CD8-positive, alpha-beta memory T cell (primary cell): ENCODE results near the gene ZSWIM3. TPM values are rescaled to one million over a fixed set of nuclear protein-coding genes. Genes with fewer than 3 reads are reported as not detected.
"Not testable (repeated sequence)": the region's sequence is repeated elsewhere in the genome, so short reads cannot be mapped to it uniquely, and the experiment has no call there.

ENCODE experiments used
- CTCF ChIA-PET: fragments of 350-600 bp; sonication (Branson Sonifier 250); formaldehyde crosslinking; loops from one replicate; lab custom pipeline; 2021; ENCODE audit warnings: antibody characterized with exemption; lab: Charles Lee
- POLR2A ChIA-PET: fragments of 350-600 bp; sonication (Branson Sonifier 250); formaldehyde crosslinking; loops from one replicate; lab custom pipeline; 2021; ENCODE audit warnings: antibody characterized with exemption; lab: Charles Lee
- DNase-seq, 5 donors: peaks; one replicate each; pipeline versions ENCODE4 v3.0.0 to v3.0.0-alpha.2; 2020 to 2022; ENCODE audit warnings: mixed read lengths in 1 of 5
- H3K27ac ChIP-seq: one replicate; pipeline ENCODE4 v1.7.0; 2013; ENCODE audit warnings: low read depth, mild to moderate bottlenecking, low read length, moderate library complexity
- H3K27me3 ChIP-seq: 2 replicates; pipeline ENCODE4 v1.7.0; 2013; ENCODE audit warnings: low read length, mild to moderate bottlenecking; ENCODE audit not compliant: insufficient read depth, poor library complexity, severe bottlenecking
- H3K36me3 ChIP-seq: 2 replicates; pipeline ENCODE4 v1.7.0; 2013; ENCODE audit warnings: mild to moderate bottlenecking, low read length, moderate library complexity; ENCODE audit not compliant: insufficient read depth
- H3K4me1 ChIP-seq: 2 replicates; pipeline ENCODE4 v1.7.0; 2013; ENCODE audit warnings: mild to moderate bottlenecking, low read length, moderate library complexity; ENCODE audit not compliant: insufficient read depth
- H3K4me3 ChIP-seq: 2 replicates; pipeline ENCODE4 v1.7.0; 2013; ENCODE audit warnings: mild to moderate bottlenecking, low read length
- H3K9me3 ChIP-seq: 2 replicates; pipeline ENCODE4 v1.7.0; 2013; ENCODE audit warnings: mild to moderate bottlenecking, low read length
- H3K27ac Mint-ChIP-seq, 8 donors: one replicate each; pipeline ENCODE4 v1.8.0; 2020 to 2021; ENCODE audit warnings: mixed read lengths in 8 of 8, mild to moderate bottlenecking in 6 of 8, inconsistent platforms in 3 of 8, moderate library complexity in 3 of 8
- H3K27me3 Mint-ChIP-seq, 2 donors: one replicate each; pipeline ENCODE4 v1.8.0; 2020 to 2021; ENCODE audit warnings: mixed read lengths in 2 of 2, mild to moderate bottlenecking in 1 of 2, moderate library complexity in 1 of 2
- H3K36me3 Mint-ChIP-seq, 3 donors: one replicate each; pipeline ENCODE4 v1.8.0; 2020 to 2021; ENCODE audit warnings: mixed read lengths in 3 of 3, inconsistent platforms in 1 of 3, mild to moderate bottlenecking in 1 of 3
- H3K4me1 Mint-ChIP-seq, 3 donors: one replicate each; pipeline ENCODE4 v1.8.0; 2020 to 2021; ENCODE audit warnings: mixed read lengths in 3 of 3, inconsistent platforms in 1 of 3, mild to moderate bottlenecking in 1 of 3
- H3K4me3 Mint-ChIP-seq, 7 donors: one replicate each; pipeline ENCODE4 v1.8.0; 2020 to 2021; ENCODE audit warnings: mixed read lengths in 7 of 7, mild to moderate bottlenecking in 6 of 7, moderate library complexity in 4 of 7, inconsistent platforms in 2 of 7
- H3K9me3 Mint-ChIP-seq, 5 donors: one replicate each; pipeline ENCODE4 v1.8.0; 2020 to 2022; ENCODE audit warnings: mixed read lengths in 5 of 5, mild to moderate bottlenecking in 3 of 5, moderate library complexity in 2 of 5, inconsistent platforms in 1 of 5
- polyA plus RNA-seq: library from polyadenylated mRNA; unstranded; fragments of 300-500 nt; fragmentation: Illumina TruSeq; gene quantifications from one replicate; pipeline ENCODE4 v1.2.3, GENCODE V29; 2021
- total RNA-seq, 2 experiments: library from RNA; stranded (reverse); gene quantifications; one replicate each; pipeline ENCODE4 v1.2.3, GENCODE V29; 2021

The ZSWIM3 gene
- total and polyA plus RNA-seq, 3 experiments from 2014 or later: 2.0 to 6.5 (median 5.9) TPM

DNA sequence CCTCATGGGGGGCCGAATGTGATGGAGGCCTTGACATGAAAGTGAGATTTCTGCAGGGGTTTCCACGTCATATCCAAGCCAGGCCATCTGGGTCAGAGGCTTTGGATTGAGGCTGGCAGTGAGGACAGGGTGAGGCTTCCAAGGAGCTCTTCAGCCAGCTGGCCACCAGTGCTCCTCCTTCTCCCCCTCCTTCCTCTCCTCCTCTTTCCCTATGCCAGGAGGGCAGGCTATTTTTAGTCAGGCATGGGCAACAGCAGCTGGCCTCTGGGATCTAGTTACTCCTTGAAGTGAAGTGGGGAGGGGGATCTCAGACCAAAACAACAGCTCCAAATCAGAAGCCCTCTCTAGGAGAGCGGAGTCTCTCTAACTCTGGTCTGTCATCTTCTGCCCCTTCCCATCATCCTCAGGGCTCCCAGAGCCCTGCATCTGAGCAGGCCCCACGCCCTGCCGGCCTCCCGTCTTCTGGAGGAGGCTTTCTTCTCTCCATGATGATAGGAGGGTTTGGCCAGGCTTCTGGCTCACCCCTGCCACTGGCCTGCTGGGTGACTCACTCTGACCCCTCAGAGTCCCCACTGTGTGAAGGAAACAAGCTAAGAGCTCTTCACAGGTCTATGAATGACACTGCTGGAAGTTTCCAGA is 30.9 kb upstream of the ZSWIM3 start:
- peaks cover 13 to 34% of the 10 kb centered on the region in 2 donors for H3K27me3 Mint-ChIP-seq
- peaks cover 10 to 27% (median 12%) of the 10 kb centered on the region in 3 donors for H3K4me1 Mint-ChIP-seq
- H3K27ac Mint-ChIP-seq: no peak overlapping the region
- H3K36me3 ChIP-seq: no peaks in the 10 kb centered on the region
- CTCF ChIA-PET: interaction anchor here (1.5 to 1.8 kb wide), 2 partner anchors 13 to 136 kb away, joined by 3 to 4 read pairs; no protein-coding TSS in a partner anchor
- H3K9me3 ChIP-seq: no peaks in the 10 kb centered on the region
- H3K4me3 ChIP-seq: no peak overlapping the region
- no peak overlapping the region for H3K27ac ChIP-seq
- H3K4me3 Mint-ChIP-seq: no peak overlapping the region
- DNase-seq: no peak
- H3K9me3 Mint-ChIP-seq: no peaks in the 10 kb centered on the region
- POLR2A ChIA-PET: no interaction called here
- no peaks in the 10 kb centered on the region for H3K36me3 Mint-ChIP-seq
- H3K4me1 ChIP-seq: no peaks in the 10 kb centered on the region
- peaks cover 13% of the 10 kb centered on the region for H3K27me3 ChIP-seq

DNA sequence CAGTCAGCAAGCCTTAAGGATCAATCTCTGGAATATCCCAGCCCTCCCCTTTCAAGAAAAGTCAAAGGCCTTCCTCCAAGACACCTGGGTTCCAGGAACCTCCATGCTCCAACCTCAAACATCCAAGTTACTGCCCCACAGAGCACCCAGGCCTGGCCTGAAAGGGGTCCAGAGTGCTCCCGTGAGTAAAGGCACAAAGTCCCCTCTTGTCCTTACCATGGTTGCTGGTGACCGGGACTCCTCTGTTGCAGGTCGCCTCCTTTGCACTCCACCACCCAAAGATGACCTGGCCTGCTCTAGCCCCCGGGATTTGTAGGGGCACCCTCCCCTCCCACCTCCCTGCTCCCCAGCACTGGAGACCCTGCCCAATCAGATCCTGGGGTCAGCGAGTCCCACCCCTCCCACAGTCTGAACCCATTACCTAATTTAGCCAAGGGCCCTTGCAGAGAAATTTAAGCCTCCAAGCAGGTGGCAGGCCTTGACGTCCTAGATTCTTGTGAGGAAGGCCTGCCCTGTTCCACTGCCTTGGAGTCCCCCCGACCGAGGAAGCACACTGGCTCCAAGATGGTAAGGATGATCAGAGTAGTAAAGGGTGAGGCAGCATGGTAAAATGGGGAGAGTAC is 30.3 kb upstream of the ZSWIM3 start, which contains the start of gene TNNC2:
TNNC2 (minus strand) TSS at position 283 of the 623 bp plus-strand sequence; CDS start at position 219, 64 bp downstream.
- POLR2A ChIA-PET: no interaction called here
- peaks cover 13% of the 10 kb centered on the region for H3K27me3 ChIP-seq
- Mint-ChIP-seq H3K4me1 (peaks cover 10 to 27% (median 12%) of the 10 kb centered on the region in 3 donors), H3K27ac (no peak within 1 kb of the TSS), H3K9me3 (no peaks in the 10 kb centered on the region), H3K27me3 (peaks cover 13 to 30% of the 10 kb centered on the region in 2 donors), H3K36me3 (no peaks in the 10 kb centered on the region), H3K4me3 (peak within 1 kb of the TSS in 1 of 7 donors; percentile 19)
- no peak within 1 kb of the TSS for H3K27ac ChIP-seq
- no peak within 1 kb of the TSS for H3K4me3 ChIP-seq
- DNase-seq: no peak
- CTCF ChIA-PET: interaction anchor here (1.5 kb wide), 1 partner anchor 14 kb away, joined by 3 read pairs; no protein-coding TSS in a partner anchor
- no peaks in the 10 kb centered on the region for H3K9me3 ChIP-seq
- no peaks in the 10 kb centered on the region for H3K4me1 ChIP-seq
- no peaks in the 10 kb centered on the region for H3K36me3 ChIP-seq

DNA sequence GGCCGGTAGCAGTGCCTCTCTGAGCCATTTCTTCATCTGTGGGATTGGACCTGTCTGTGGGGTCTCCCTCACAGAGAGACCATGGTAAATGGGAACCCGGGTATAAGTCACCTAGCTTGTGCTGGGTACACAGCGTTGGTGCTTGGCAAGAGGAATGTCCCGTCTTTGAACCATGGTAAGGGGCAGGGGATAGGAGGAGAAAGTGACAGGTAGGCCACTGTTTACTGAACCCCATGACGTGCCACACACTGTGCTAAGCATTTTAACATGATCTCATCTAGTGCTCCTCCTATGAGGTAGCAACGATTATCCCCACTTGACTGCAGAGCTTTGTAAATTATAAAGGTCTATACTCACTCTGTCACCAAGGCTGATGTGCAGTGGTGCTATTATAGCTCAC is 29.7 kb upstream of the ZSWIM3 start:
- DNase-seq: no peak
- Mint-ChIP-seq H3K27ac (no peak overlapping the region), H3K4me1 (peaks cover 10 to 23% (median 12%) of the 10 kb centered on the region in 3 donors), H3K9me3 (no peaks in the 10 kb centered on the region), H3K36me3 (no peaks in the 10 kb centered on the region), H3K27me3 (peaks cover 13 to 25% of the 10 kb centered on the region in 2 donors), H3K4me3 (peak overlapping the region in 1 of 7 donors; percentile 19)
- no peak overlapping the region for H3K27ac ChIP-seq
- CTCF ChIA-PET: no interaction called here
- H3K27me3 ChIP-seq: peaks cover 13% of the 10 kb centered on the region
- H3K4me1 ChIP-seq: no peaks in the 10 kb centered on the region
- POLR2A ChIA-PET: interaction anchor here (0.6 kb wide), 1 partner anchor 57 kb away, joined by 3 read pairs; no protein-coding TSS in a partner anchor
- H3K4me3 ChIP-seq: no peak overlapping the region
- H3K9me3 ChIP-seq: no peaks in the 10 kb centered on the region
- no peaks in the 10 kb centered on the region for H3K36me3 ChIP-seq

DNA sequence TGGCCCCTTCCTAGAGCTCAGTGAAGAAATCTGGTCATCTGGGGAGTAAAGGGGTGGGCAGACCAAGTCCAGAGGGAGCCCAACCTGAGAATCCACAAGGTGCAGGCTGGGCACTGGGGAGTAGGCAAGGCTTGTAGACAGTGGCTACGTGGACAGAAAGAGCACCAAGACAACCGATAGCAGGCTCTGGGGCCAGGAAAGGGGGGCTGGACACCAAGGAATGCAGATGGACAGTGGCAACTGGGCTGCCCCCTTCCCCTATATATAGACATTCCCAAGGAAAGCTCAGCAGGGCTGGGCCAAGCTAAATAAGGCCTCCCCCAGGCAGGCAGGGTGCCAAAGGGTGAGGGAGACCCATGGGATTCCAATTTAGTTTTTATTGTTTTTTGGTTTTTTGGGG is 28.8 kb upstream of the ZSWIM3 start:
- ChIA-PET POLR2A (no interaction called here), CTCF (interaction anchor here (0.8 kb wide), 1 partner anchor 13 kb away, joined by 3 read pairs; no protein-coding TSS in a partner anchor)

DNA sequence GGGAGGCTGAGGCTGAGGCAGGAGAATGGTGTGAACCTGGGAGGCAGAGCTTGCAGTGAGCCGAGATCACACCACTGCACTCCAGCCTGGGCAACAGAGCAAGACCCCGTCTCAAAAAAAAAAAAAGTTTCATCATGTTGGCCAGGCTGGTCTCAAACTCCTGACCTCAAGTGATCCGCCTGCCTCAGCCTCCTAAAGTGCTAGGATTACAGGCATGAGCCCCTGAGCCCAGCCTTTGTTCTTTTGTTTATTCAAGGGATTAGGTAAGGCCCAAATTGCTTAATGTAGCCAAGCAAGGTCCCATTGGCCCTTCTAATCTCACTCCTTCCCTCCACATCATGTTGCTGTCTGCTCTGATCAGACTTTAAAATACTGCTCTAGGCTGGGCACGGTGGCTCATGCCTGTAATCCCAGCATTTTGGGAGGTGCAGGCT is 27.7 kb upstream of the ZSWIM3 start:
- H3K9me3 ChIP-seq, H3K36me3 Mint-ChIP-seq, H3K4me3 Mint-ChIP-seq, H3K27ac Mint-ChIP-seq, H3K36me3 ChIP-seq, CTCF ChIA-PET, H3K27me3 Mint-ChIP-seq, DNase-seq, H3K27me3 ChIP-seq, H3K4me3 ChIP-seq, H3K4me1 ChIP-seq, POLR2A ChIA-PET, H3K9me3 Mint-ChIP-seq, H3K27ac ChIP-seq: not testable (repeated sequence)
- peaks cover 9 to 17% (median 10%) of the 10 kb centered on the region in 3 donors for H3K4me1 Mint-ChIP-seq

More for the DNA sequence above, 28.8 kb upstream of the ZSWIM3 start:
- Histone ChIP-seq H3K27ac (no peak overlapping the region), H3K27me3 (peaks cover 8% of the 10 kb centered on the region), H3K9me3 (no peaks in the 10 kb centered on the region), H3K36me3 (no peaks in the 10 kb centered on the region), H3K4me3 (no peak overlapping the region), H3K4me1 (no peaks in the 10 kb centered on the region)
- Mint-ChIP-seq H3K4me3 (no peak overlapping the region), H3K27ac (peak overlapping the region in 1 of 8 donors; percentile 80), H3K27me3 (peaks cover 10 to 16% of the 10 kb centered on the region in 2 donors), H3K9me3 (no peaks in the 10 kb centered on the region), H3K36me3 (no peaks in the 10 kb centered on the region), H3K4me1 (peaks cover 15 to 22% (median 17%) of the 10 kb centered on the region in 3 donors)
- no peak for DNase-seq

DNA sequence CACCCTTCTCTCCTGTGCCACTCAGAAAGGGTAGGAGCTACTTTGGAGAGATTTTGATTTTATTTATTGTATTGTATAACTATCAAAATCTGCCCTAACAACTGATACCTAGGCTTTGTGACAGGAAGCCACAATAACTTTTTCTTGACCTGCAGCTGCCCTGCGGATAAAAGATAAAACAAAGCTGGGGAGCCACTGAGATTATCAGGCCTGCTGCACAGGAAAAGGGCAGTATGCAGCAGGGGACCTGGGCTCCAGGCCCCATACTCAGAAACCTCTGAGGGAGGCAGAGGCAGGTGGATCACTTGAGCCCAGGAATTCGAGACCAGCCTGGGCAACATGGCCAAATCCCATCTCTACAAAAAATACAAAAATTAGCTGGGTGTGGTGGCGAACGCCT is 24.8 kb upstream of the ZSWIM3 start:
- no peaks in the 10 kb centered on the region for H3K9me3 Mint-ChIP-seq
- H3K4me1 Mint-ChIP-seq: peaks cover 9 to 20% (median 17%) of the 10 kb centered on the region in 3 donors
- ChIA-PET CTCF (interaction anchor here (1.4 kb wide), 1 partner anchor 9 kb away, joined by 3 read pairs; no protein-coding TSS in a partner anchor), POLR2A (interaction anchor here (1.5 kb wide), 1 partner anchor 102 kb away, joined by 5 read pairs; no protein-coding TSS in a partner anchor)
- no peak overlapping the region for H3K27ac ChIP-seq
- no peak overlapping the region for H3K4me3 ChIP-seq
- peak overlapping the region; percentile 8 to 89 (median 80) for H3K4me3 Mint-ChIP-seq
- peak overlapping the region in 1 of 8 donors; percentile 58 for H3K27ac Mint-ChIP-seq
- peaks cover 0 to 3% of the 10 kb centered on the region in 2 donors for H3K27me3 Mint-ChIP-seq
- no peaks in the 10 kb centered on the region for H3K4me1 ChIP-seq
- H3K36me3 Mint-ChIP-seq: peaks cover 0 to 1% (median 0%) of the 10 kb centered on the region in 3 donors
- DNase-seq: no peak
- H3K9me3 ChIP-seq: no peaks in the 10 kb centered on the region
- no peaks in the 10 kb centered on the region for H3K36me3 ChIP-seq
- H3K27me3 ChIP-seq: no peaks in the 10 kb centered on the region

DNA sequence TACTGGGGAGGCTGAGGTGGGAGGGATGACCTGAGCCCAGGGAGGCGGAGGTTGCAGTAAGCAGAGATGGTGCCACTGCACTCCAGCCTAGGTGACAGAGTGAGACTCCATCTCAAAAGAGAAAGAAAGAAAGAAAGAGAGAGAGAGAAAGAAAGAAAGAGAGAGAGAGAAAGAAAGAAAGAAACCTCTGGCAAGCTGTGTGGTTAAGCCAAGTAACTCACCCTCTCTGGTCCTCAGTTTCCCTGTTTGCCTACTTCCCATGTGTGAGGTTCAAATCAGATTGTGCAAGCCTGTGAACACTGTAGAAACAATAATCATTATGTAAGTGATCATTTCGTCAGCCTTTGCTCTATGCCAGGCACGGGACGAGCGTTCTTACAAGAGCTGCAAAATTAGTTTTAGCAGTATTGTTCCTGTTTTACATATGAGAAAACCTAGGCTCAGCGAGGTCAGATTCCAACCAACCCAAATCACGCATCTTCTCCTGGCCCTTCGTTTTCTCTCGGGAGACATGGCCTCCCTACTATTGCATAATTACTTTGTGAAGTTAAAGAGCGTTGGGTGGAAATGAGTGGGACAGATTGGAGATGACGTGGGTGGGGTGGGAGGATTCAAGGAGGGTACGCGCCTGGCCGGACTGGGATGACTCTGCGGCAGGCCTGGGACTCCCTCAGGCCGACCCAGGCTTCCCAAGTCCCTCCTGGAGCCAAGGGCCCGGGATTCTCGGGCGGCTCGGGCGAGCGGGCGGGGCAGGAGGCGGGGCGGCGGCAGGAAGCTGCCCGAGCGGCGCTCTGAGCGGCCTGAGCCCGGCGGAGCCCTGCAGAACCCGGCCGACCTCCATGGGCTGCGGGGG is 24.2 kb upstream of the ZSWIM3 start, which contains the start of gene SNX21:
SNX21 (plus strand) TSS at position 770 of the 853 bp plus-strand sequence. CDS start 121 bp downstream, outside the sequence.
- Histone ChIP-seq H3K27me3 (no peaks in the 10 kb centered on the region), H3K27ac (no peak within 1 kb of the TSS), H3K4me3 (peak within 1 kb of the TSS; percentile 64), H3K4me1 (no peaks in the 10 kb centered on the region), H3K9me3 (no peaks in the 10 kb centered on the region), H3K36me3 (no peaks in the 10 kb centered on the region)
- Mint-ChIP-seq H3K36me3 (peaks cover 0 to 1% (median 0%) of the 10 kb centered on the region in 3 donors), H3K27me3 (peaks cover 0 to 3% of the 10 kb centered on the region in 2 donors), H3K4me3 (peak within 1 kb of the TSS; percentile 64 to 89 (median 82)), H3K4me1 (peaks cover 9 to 20% (median 17%) of the 10 kb centered on the region in 3 donors), H3K27ac (peak within 1 kb of the TSS in 7 of 8 donors; percentile 55 to 87 (median 69)), H3K9me3 (no peaks in the 10 kb centered on the region)
- ChIA-PET CTCF (interaction anchor here (1.6 kb wide), 1 partner anchor 9 kb away, joined by 4 read pairs; no protein-coding TSS in a partner anchor), POLR2A (interaction anchor here (1.1 to 1.6 kb wide), 4 partner anchors 9 to 102 kb away, joined by 3 to 5 read pairs (median 4); partner anchors contain the start of gene ZSWIM1)
- peak in 4 of 5 donors; percentile 17 to 31 (median 18) for DNase-seq
